ENCODE measurements around the gene PROC.

The PROC gene

DNA sequence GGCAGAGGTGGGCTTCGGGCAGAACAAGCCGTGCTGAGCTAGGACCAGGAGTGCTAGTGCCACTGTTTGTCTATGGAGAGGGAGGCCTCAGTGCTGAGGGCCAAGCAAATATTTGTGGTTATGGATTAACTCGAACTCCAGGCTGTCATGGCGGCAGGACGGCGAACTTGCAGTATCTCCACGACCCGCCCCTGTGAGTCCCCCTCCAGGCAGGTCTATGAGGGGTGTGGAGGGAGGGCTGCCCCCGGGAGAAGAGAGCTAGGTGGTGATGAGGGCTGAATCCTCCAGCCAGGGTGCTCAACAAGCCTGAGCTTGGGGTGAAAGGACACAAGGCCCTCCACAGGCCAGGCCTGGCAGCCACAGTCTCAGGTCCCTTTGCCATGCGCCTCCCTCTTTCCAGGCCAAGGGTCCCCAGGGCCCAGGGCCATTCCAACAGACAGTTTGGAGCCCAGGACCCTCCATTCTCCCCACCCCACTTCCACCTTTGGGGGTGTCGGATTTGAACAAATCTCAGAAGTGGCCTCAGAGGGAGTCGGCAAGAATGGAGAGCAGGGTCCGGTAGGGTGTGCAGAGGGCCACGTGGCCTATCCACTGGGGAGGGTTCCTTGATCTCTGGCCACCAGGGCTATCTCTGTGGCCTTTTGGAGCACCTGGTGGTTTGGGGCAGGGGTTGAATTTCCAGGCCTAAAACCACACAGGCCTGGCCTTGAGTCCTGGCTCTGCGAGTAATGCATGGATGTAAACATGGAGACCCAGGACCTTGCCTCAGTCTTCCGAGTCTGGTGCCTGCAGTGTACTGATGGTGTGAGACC lies at the start of gene PROC:
PROC (plus strand) TSS at position 128 of the 812 bp plus-strand sequence. CDS start 1,516 bp downstream, outside the sequence.
- DNase-seq (ENCODE audit: insufficient read length, low spot score) (no peak), FAIRE-seq (no peak)

- DNase-seq (ENCODE audit: insufficient read length, low spot score): no peak
These were observed 48.2 kb upstream of the PROC start for GRCh38 chr2:127370010-127370409.

DNA sequence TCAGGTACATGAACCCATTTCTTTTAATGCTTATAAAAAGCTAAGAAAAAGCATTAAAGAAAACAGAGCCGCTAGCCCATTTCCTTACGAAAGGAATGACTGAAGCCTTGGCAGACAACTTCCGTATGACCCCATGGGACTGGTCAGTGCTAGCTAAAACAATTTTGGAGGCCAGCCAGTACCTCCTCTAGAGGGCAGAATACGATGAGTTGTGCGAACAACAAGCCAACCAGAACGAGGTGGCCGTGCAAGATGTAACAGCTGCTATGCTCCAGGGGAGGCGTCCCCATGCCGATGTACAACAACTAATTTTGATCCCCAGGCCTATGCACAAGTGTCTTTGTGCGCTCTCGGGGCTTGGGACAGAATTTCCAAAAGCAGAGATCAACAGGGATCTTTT lies 47.2 kb upstream of the PROC start:
- DNase-seq (ENCODE audit: insufficient read length, low spot score) (no peak), FAIRE-seq (no peak)

More at GRCh38 chr2:127370010-127370409, 48.2 kb upstream of the PROC start:
- no peak for FAIRE-seq

GRCh38 chr2:127373362-127374083 lies 44.7 kb upstream of the PROC start:
- DNase-seq (ENCODE audit: insufficient read length, low spot score) (no peak), FAIRE-seq (no peak)

DNA sequence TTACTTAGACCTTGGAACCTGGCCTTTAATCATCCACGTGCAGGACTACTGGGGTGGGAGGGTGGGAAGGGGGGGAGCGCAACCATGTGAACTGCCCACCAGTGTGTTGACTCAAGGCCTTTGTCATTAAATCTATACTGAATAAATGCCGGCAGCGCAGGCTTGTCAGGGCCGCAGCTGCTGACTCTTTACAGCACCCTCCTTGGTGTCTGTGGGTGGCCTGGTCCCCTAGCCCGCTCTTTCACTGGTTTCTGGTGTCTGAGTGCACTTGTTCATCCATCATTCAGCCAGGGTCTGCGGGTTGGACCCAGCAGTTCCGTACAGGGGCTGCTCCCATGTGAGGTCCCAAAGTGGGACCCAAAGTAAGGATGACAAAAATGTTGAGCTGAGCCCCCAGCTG lies 42.0 kb upstream of the PROC start:
- FAIRE-seq (no peak), DNase-seq (ENCODE audit: insufficient read length, low spot score) (no peak)

DNA sequence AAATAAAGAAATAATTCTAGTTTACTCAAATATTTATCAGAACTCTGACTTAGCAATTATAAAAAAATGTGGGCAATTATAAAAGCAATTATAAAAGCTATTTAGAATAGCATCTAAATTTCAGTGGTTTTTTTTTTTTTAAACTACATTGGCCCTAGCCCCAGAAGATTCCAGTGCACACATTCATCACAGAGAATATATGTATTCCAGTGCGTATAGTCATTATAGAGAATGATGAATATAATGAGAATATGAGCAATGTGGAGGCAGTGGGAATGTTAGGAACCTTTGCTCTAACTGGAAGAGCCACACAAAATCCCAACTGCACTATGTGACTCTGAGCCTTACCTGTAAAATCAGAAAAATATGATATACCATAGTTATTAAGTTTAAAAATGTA lies 41.0 kb upstream of the PROC start:
- no peak for DNase-seq (ENCODE audit: insufficient read length, low spot score)
- FAIRE-seq: no peak

GRCh38 chr2:127378720-127379119 lies 39.5 kb upstream of the PROC start:
- DNase-seq (ENCODE audit: insufficient read length, low spot score) (no peak), FAIRE-seq (no peak)

DNA sequence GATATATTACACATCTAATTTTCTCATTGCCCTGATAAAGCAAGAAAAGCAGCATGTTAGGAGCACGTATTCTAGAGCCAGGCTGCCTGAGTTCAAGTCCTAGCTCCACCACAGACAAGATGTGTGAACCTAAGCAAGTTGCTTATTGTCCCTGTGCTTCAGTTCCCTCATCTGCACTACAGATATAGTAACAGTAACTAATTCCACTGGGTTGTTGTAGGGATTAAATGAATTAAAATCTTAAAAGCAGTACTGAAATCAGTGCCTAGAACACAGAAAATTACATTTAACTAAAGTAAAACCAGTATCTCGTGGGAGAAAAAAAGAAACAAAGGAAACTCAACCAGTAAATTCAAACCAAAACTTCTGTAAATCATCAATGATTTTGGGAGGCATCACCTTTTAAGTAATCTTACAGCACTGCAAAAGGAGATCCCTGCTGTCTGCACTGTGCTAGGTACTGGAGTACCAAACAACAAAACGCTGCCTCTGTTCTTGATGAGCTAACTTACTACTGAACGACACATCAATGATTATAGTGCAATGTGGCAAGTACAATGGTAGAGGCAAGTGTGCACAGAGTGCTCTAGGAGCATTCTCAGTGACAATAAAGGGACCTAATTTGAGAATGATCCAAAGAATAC lies 38.4 kb upstream of the PROC start:
- FAIRE-seq (no peak), DNase-seq (ENCODE audit: insufficient read length, low spot score) (no peak)

- no peak for DNase-seq (ENCODE audit: insufficient read length, low spot score)
- FAIRE-seq: no peak
These were observed 36.5 kb upstream of the PROC start for GRCh38 chr2:127381762-127382161.

- FAIRE-seq: no peak
- DNase-seq (ENCODE audit: insufficient read length, low spot score): no peak
These were observed 35.4 kb upstream of the PROC start for GRCh38 chr2:127382831-127383230.

GRCh38 chr2:127384529-127384928 lies 33.7 kb upstream of the PROC start:
- no peak for FAIRE-seq
- no peak for DNase-seq (ENCODE audit: insufficient read length, low spot score)

DNA sequence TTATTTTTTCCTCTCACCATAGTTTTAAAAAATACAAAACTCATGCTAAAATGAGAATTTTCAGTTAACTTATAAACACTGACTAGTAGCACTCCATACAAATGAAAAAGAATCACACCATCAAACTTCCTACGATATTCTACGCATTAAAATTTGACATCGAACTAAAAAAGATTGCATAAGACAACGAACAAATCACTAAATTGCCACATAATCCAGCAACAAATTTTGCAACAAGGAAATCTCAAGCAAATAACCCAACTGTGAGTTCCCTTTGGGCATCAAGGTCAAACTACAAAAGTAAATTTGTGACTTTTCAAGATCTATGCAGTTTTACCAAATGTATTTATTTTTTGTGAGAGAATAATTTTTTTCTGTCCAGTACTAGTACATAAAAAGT lies 32.0 kb upstream of the PROC start:
- FAIRE-seq (no peak), DNase-seq (ENCODE audit: insufficient read length, low spot score) (no peak)

- DNase-seq (ENCODE audit: insufficient read length, low spot score): no peak
- FAIRE-seq: no peak
These were observed 31.2 kb upstream of the PROC start for GRCh38 chr2:127386764-127387654.

DNA sequence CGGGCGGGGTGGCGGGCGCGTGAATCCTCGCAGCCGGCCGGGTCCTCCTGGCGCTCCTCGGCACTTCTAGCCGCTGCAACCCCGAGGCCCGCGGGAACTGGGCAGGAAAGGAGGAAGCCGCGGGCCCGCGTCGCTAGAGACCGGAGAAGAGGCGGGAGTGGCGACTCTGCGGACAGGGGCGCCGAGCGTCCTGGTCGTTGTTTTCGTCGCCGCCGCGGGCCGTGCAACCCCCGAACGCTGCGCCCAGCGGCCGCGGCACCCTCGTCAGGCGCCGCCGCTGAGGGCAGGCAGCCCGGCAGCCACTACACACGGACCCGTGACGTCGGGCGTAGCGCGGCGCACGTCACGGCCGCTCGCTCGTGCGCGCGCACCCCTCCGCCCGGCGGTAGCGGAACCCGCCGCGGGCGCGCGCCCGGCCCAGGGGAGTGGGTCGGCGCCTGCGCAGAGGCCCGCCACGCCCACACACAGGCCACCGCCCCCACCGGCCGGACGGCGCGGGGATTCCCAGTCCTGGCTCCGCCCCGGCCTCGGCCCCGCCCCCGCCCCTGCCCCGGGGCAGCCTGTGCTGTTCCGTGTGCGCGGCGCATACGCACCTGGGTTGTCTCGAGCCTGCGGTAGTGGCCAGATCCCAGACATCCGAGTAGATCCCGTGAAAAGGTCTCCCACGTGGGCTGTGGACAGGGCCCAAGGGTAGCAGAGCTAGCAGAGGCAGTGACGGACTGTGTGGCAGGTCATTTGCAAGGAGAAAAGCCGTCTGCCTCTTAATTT lies 30.4 kb upstream of the PROC start, which contains the start of gene MAP3K2:
MAP3K2 (minus strand) TSS at position 321 of the 768 bp plus-strand sequence. CDS start 44,846 bp downstream, outside the sequence.
- FAIRE-seq (peak; percentile 98), DNase-seq (ENCODE audit: insufficient read length, low spot score) (peak; percentile 96)

DNA sequence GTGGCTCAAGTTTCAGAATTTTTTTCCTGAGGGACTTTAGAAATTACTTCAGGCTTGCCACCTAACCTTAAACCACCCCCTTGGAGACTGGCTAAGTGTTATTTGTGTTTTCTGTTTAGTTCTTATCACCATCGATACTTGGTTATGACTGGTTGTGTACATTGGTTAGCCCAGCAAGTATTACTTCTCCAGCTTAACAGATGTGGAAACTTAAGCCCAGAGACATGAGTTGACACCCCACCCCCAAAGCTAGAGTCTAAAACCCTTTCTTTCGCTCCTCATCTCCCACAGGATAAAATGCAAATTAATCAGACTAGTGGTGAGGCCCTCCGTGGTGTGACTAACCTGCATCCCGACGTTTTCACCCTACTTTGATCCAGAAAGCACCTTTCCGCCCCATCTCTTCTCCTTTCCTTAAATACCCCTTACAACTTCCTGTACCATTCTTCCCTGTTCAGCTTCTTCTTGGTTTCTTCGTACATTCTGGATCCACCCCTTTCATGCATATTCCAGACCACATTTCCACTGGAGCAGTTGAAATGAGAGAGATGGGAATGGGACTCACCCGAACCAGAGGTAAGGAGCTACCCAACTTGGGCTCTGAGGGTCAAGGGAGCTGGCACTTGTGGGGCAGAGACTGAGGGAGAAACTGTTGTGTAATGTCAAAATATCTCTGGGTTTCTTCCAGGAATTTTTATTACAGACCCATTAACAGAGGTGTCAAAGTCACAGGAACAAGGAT lies 29.6 kb upstream of the PROC start:
- DNase-seq (ENCODE audit: insufficient read length, low spot score) (no peak), FAIRE-seq (no peak)

DNA sequence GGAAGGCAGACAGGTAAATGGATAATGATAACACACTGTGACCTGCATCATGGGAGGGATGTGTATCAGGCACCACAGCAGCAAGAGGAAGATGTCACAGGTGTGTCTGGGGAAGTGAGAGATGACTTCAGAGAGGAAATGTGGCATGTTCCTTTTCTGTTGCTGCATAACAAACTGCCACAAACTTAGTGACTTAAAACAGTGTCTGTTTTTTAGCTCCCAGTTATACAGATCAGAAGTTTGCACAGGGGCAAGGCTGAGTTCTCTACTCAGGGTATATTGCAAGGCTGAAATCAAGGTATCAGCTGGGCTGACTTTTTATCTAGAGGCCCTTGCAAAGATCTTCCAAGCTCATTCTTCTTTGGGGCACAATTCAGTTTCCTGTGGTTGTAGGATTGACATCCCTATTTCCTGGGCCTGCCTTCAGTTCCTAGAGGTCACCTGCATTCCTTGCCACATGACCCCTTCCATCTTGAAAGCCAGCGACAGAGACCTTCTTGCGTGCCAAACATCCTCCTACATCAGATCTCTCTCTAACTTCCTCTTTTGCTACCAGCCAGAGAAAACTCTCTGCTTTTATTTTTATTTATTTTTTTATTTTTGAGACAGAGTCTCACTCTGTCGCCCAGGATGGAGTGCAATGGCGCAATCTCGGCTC lies 28.3 kb upstream of the PROC start:
- FAIRE-seq (no peak), DNase-seq (ENCODE audit: insufficient read length, low spot score) (no peak)

GRCh38 chr2:127392133-127392827 lies 25.9 kb upstream of the PROC start:
- DNase-seq (ENCODE audit: insufficient read length, low spot score) (no peak), FAIRE-seq (no peak)

Data from HTR-8/SVneo (cell line).